Measurements from ENCODE around the gene GJB3. TPM values are rescaled to one million over a fixed set of nuclear protein-coding genes. Genes with fewer than 3 reads are reported as not detected.

Gene GJB3
- total and polyA plus RNA-seq, 10 of the 15 experiments (the other 5 are each of a cell fraction or from before 2014, with no cell fraction given): not detected

Other genes with a start within 250 kb of the GJB3 start
- gene GJB5, start 26.2 kb upstream of the GJB3 start, total RNA-seq (2014; rRNA removed): not detected in 2 replicates
- not detected in 2 replicates for gene GJB5, start 26.2 kb upstream of the GJB3 start, total RNA-seq (2014; rRNA removed; fragmentation: Illumina TruSeq; extraction: Trizol)
- not detected in 2 replicates for gene GJB5, start 26.2 kb upstream of the GJB3 start, total RNA-seq (2021)
- gene GJB5, start 26.2 kb upstream of the GJB3 start, polyA plus RNA-seq (2011; rRNA removed): not detected in 2 replicates
- gene GJB5, start 26.2 kb upstream of the GJB3 start, polyA plus RNA-seq (2014; fragmentation: Illumina TruSeq; extraction: Trizol): not detected in 2 replicates
- gene GJB5, start 26.2 kb upstream of the GJB3 start, polyA plus RNA-seq (2014; fragmentation: Nextera tagmentation; extraction: Ambion mirVana): not detected
- not detected in 2 replicates for gene GJB5, start 26.2 kb upstream of the GJB3 start, polyA plus RNA-seq (2014; rRNA removed)
- gene GJB5, start 26.2 kb upstream of the GJB3 start, polyA plus RNA-seq (2016; fragmentation: Nextera tagmentation; extraction: Ambion mirVana): not detected
- gene GJB4, start 21.5 kb upstream of the GJB3 start, total RNA-seq (2014; rRNA removed): not detected in 2 replicates
- gene GJB4, start 21.5 kb upstream of the GJB3 start, total RNA-seq (2014; rRNA removed; fragmentation: Illumina TruSeq; extraction: Trizol): not detected in 2 replicates
- not detected in 2 replicates for gene GJB4, start 21.5 kb upstream of the GJB3 start, total RNA-seq (2021)
- gene GJB4, start 21.5 kb upstream of the GJB3 start, polyA plus RNA-seq (2011; rRNA removed): not detected in 2 replicates
- not detected in 2 replicates for gene GJB4, start 21.5 kb upstream of the GJB3 start, polyA plus RNA-seq (2014; fragmentation: Illumina TruSeq; extraction: Trizol)
- gene GJB4, start 21.5 kb upstream of the GJB3 start, polyA plus RNA-seq (2014; fragmentation: Nextera tagmentation; extraction: Ambion mirVana): not detected
- gene GJB4, start 21.5 kb upstream of the GJB3 start, polyA plus RNA-seq (2014; rRNA removed): not detected in 2 replicates
- gene GJB4, start 21.5 kb upstream of the GJB3 start, polyA plus RNA-seq (2016; fragmentation: Nextera tagmentation; extraction: Ambion mirVana): not detected
- gene GJA4, start 11.8 kb downstream of the GJB3 start, total RNA-seq (2014; rRNA removed): 0.11 TPM in 1 of 2 replicates, not detected in the other
- gene GJA4, start 11.8 kb downstream of the GJB3 start, total RNA-seq (2014; rRNA removed; fragmentation: Illumina TruSeq; extraction: Trizol): 0.14 TPM in 1 of 2 replicates, not detected in the other
- 0.13 and 0.18 TPM in 2 replicates for gene GJA4, start 11.8 kb downstream of the GJB3 start, total RNA-seq (2021)
- not detected in 2 replicates for gene GJA4, start 11.8 kb downstream of the GJB3 start, polyA plus RNA-seq (2011; rRNA removed)
- gene GJA4, start 11.8 kb downstream of the GJB3 start, polyA plus RNA-seq (2014; fragmentation: Illumina TruSeq; extraction: Trizol): 0.09 TPM in 1 of 2 replicates, not detected in the other
- not detected for gene GJA4, start 11.8 kb downstream of the GJB3 start, polyA plus RNA-seq (2014; fragmentation: Nextera tagmentation; extraction: Ambion mirVana)
- gene GJA4, start 11.8 kb downstream of the GJB3 start, polyA plus RNA-seq (2014; rRNA removed): 0.19 TPM in 1 of 2 replicates, not detected in the other
- gene GJA4, start 11.8 kb downstream of the GJB3 start, polyA plus RNA-seq (2016; fragmentation: Nextera tagmentation; extraction: Ambion mirVana): not detected
- 39.4 and 41.0 TPM in 2 replicates for gene SMIM12, start 78.5 kb downstream of the GJB3 start, total RNA-seq (2014; rRNA removed)
- gene SMIM12, start 78.5 kb downstream of the GJB3 start, total RNA-seq (2014; rRNA removed; fragmentation: Illumina TruSeq; extraction: Trizol): 37.1 and 38.7 TPM in 2 replicates
- gene SMIM12, start 78.5 kb downstream of the GJB3 start, total RNA-seq (2021): 42.4 and 45.6 TPM in 2 replicates
- 24.2 and 39.2 TPM in 2 replicates for gene SMIM12, start 78.5 kb downstream of the GJB3 start, polyA plus RNA-seq (2011; rRNA removed)
- gene SMIM12, start 78.5 kb downstream of the GJB3 start, polyA plus RNA-seq (2014; fragmentation: Illumina TruSeq; extraction: Trizol): 45.5 and 55.9 TPM in 2 replicates
- 10 to 100 TPM; 26.1 to 42.9 TPM for gene SMIM12, start 78.5 kb downstream of the GJB3 start, polyA plus RNA-seq (2014; fragmentation: Nextera tagmentation; extraction: Ambion mirVana)
- gene SMIM12, start 78.5 kb downstream of the GJB3 start, polyA plus RNA-seq (2014; rRNA removed): 45.3 and 48.9 TPM in 2 replicates
- gene SMIM12, start 78.5 kb downstream of the GJB3 start, polyA plus RNA-seq (2016; fragmentation: Nextera tagmentation; extraction: Ambion mirVana): 10 to 100 TPM; 64.0 to 81.5 TPM
- gene DLGAP3, start 148.4 kb downstream of the GJB3 start, total RNA-seq (2014; rRNA removed): 0.05 and 0.11 TPM in 2 replicates
- 0.04 TPM in 1 of 2 replicates, not detected in the other for gene DLGAP3, start 148.4 kb downstream of the GJB3 start, total RNA-seq (2014; rRNA removed; fragmentation: Illumina TruSeq; extraction: Trizol)
- gene DLGAP3, start 148.4 kb downstream of the GJB3 start, total RNA-seq (2021): 0.15 and 0.21 TPM in 2 replicates
- gene DLGAP3, start 148.4 kb downstream of the GJB3 start, polyA plus RNA-seq (2011; rRNA removed): 0.03 TPM in 1 of 2 replicates, not detected in the other
- not detected in 2 replicates for gene DLGAP3, start 148.4 kb downstream of the GJB3 start, polyA plus RNA-seq (2014; fragmentation: Illumina TruSeq; extraction: Trizol)
- gene DLGAP3, start 148.4 kb downstream of the GJB3 start, polyA plus RNA-seq (2014; fragmentation: Nextera tagmentation; extraction: Ambion mirVana): not detected
- 0.12 and 0.16 TPM in 2 replicates for gene DLGAP3, start 148.4 kb downstream of the GJB3 start, polyA plus RNA-seq (2014; rRNA removed)
- gene DLGAP3, start 148.4 kb downstream of the GJB3 start, polyA plus RNA-seq (2016; fragmentation: Nextera tagmentation; extraction: Ambion mirVana): under 1 TPM in 1 of 2 experiments, not detected in 1; 0.05 TPM
- 21.7 and 22.9 TPM in 2 replicates for gene TMEM35B, start 204.1 kb downstream of the GJB3 start, total RNA-seq (2014; rRNA removed)
- 14.1 and 14.8 TPM in 2 replicates for gene TMEM35B, start 204.1 kb downstream of the GJB3 start, total RNA-seq (2014; rRNA removed; fragmentation: Illumina TruSeq; extraction: Trizol)
- gene TMEM35B, start 204.1 kb downstream of the GJB3 start, total RNA-seq (2021): 15.2 and 18.8 TPM in 2 replicates
- gene TMEM35B, start 204.1 kb downstream of the GJB3 start, polyA plus RNA-seq (2011; rRNA removed): 38.4 and 43.8 TPM in 2 replicates
- 17.3 TPM in 2 replicates for gene TMEM35B, start 204.1 kb downstream of the GJB3 start, polyA plus RNA-seq (2014; fragmentation: Illumina TruSeq; extraction: Trizol)
- 100 to 1,000 TPM; 118 to 138 TPM for gene TMEM35B, start 204.1 kb downstream of the GJB3 start, polyA plus RNA-seq (2014; fragmentation: Nextera tagmentation; extraction: Ambion mirVana)
- 19.0 and 21.0 TPM in 2 replicates for gene TMEM35B, start 204.1 kb downstream of the GJB3 start, polyA plus RNA-seq (2014; rRNA removed)
- 10 to 100 TPM; 66.6 to 71.0 TPM for gene TMEM35B, start 204.1 kb downstream of the GJB3 start, polyA plus RNA-seq (2016; fragmentation: Nextera tagmentation; extraction: Ambion mirVana)